HepG2 (cell line): Measurements from ENCODE around the gene PLEKHG2. TPM values are rescaled to one million over a fixed set of nuclear protein-coding genes. Genes with fewer than 3 reads are reported as not detected.

Source experiments
- AFF4 ChIP-seq: sonication (generic); formaldehyde crosslinking; IDR thresholded peaks from 2 replicates; pipeline ENCODE4 v1.4.0; 2020; ENCODE audit warnings: missing genetic modification reagents
- AGO2 ChIP-seq: fragments of 200-400 bp; formaldehyde crosslinking; optimal IDR thresholded peaks from 2 replicates; pipeline ENCODE3; 2017; ENCODE audit warnings: mild to moderate bottlenecking, low read depth, low read length, moderate library complexity
- FOXJ3 ChIP-seq: sonication (generic); formaldehyde crosslinking; IDR thresholded peaks from 2 replicates; pipeline ENCODE4 v1.4.0; 2020; ENCODE audit warnings: missing genetic modification reagents, mild to moderate bottlenecking, borderline replicate concordance
- GMEB2 ChIP-seq: IDR thresholded peaks from 2 replicates; pipeline ENCODE4 v1.6.1; 2016; ENCODE audit warnings: missing biosample characterization, missing genetic modification reagents, low read depth
- NFIC ChIP-seq: IDR thresholded peaks from 2 replicates; pipeline ENCODE4 v1.6.1; 2012; ENCODE audit warnings: mild to moderate bottlenecking, low read length, inconsistent platforms
- POGZ ChIP-seq: sonication (generic); formaldehyde crosslinking; IDR thresholded peaks from 2 replicates; pipeline ENCODE4 v1.4.0; 2020; ENCODE audit warnings: mild to moderate bottlenecking, missing genetic modification reagents
- POLR2AphosphoS5 ChIP-seq: IDR thresholded peaks from 2 replicates; pipeline ENCODE4 v1.6.1; 2012; ENCODE audit warnings: low read depth, low read length
- RAD21 ChIP-seq: fragments of 450-650 bp; formaldehyde crosslinking; IDR thresholded peaks from 2 replicates; pipeline ENCODE4 v1.5.0; 2020; ENCODE audit warnings: mild to moderate bottlenecking
- SMAD9 ChIP-seq: sonication (generic); formaldehyde crosslinking; IDR thresholded peaks from 2 replicates; pipeline ENCODE4 v1.5.1; 2020; ENCODE audit warnings: mild to moderate bottlenecking, missing genetic modification reagents
- SMARCC2 ChIP-seq: fragments of 450-650 bp; IDR thresholded peaks from 2 replicates; pipeline ENCODE4 v1.6.1; 2017; ENCODE audit warnings: antibody characterized with exemption, mild to moderate bottlenecking
- SP140L ChIP-seq: sonication (generic); formaldehyde crosslinking; IDR thresholded peaks from 2 replicates; pipeline ENCODE4 v1.4.0; 2020; ENCODE audit warnings: missing genetic modification reagents, borderline replicate concordance
- TAF15 ChIP-seq: fragments of 200-400 bp; formaldehyde crosslinking; IDR thresholded peaks from one replicate; pipeline ENCODE4 v1.6.1; 2018; ENCODE audit warnings: mild to moderate bottlenecking, low read depth, low read length; ENCODE audit not compliant: poor library complexity, severe bottlenecking
- TCF12 ChIP-seq, 2 experiments: fragments of 450-650 bp in 1 of 2; sonication (generic) in 1 of 2; formaldehyde crosslinking in 1 of 2; IDR thresholded peaks; 2 replicates each; pipeline versions ENCODE4 v1.6.1 to v1.8.0; 2017 to 2022; ENCODE audit warnings: antibody characterized with exemption in 1 of 2, mild to moderate bottlenecking in 1 of 2, missing genetic modification reagents in 1 of 2, moderate library complexity in 1 of 2
- ZBTB42 ChIP-seq: sonication (generic); formaldehyde crosslinking; IDR thresholded peaks from 2 replicates; pipeline ENCODE4 v1.5.0; 2020; ENCODE audit warnings: mild to moderate bottlenecking, missing genetic modification reagents
- ZKSCAN5 ChIP-seq: sonication (generic); formaldehyde crosslinking; IDR thresholded peaks from 2 replicates; pipeline ENCODE4 v1.5.1; 2020; ENCODE audit warnings: mild to moderate bottlenecking, missing genetic modification reagents
- ZNF256 ChIP-seq: sonication (generic); formaldehyde crosslinking; conservative IDR thresholded peaks from 2 replicates; pipeline ENCODE4 v1.4.0; 2020; ENCODE audit warnings: missing genetic modification reagents
- ZNF326 ChIP-seq: sonication (generic); formaldehyde crosslinking; IDR thresholded peaks from 2 replicates; pipeline ENCODE4 v1.4.0; 2020; ENCODE audit warnings: missing genetic modification reagents, borderline replicate concordance
- ZNF552 ChIP-seq: sonication (generic); formaldehyde crosslinking; IDR thresholded peaks from 2 replicates; pipeline ENCODE4 v1.9.0; 2022; ENCODE audit warnings: missing genetic modification reagents, mild to moderate bottlenecking, borderline replicate concordance
- ZNF619 ChIP-seq: sonication (generic); formaldehyde crosslinking; IDR thresholded peaks from 2 replicates; pipeline ENCODE4 v1.4.0; 2020; ENCODE audit warnings: mild to moderate bottlenecking, missing genetic modification reagents
- ZNF737 ChIP-seq: sonication (generic); formaldehyde crosslinking; IDR thresholded peaks from 2 replicates; pipeline ENCODE4 v1.5.0; 2020; ENCODE audit warnings: missing genetic modification reagents, mild to moderate bottlenecking, borderline replicate concordance
- ZNF746 ChIP-seq: sonication (generic); formaldehyde crosslinking; IDR thresholded peaks from 2 replicates; pipeline ENCODE4 v1.8.0; 2022; ENCODE audit warnings: mild to moderate bottlenecking, missing genetic modification reagents
- ZNF776 ChIP-seq: sonication (generic); formaldehyde crosslinking; IDR thresholded peaks from 2 replicates; pipeline ENCODE4 v1.4.0; 2020; ENCODE audit warnings: mild to moderate bottlenecking, missing genetic modification reagents
- ZUFSP ChIP-seq: sonication (generic); formaldehyde crosslinking; IDR thresholded peaks from 2 replicates; pipeline ENCODE4 v1.9.0; 2021; ENCODE audit warnings: missing genetic modification reagents, mild to moderate bottlenecking, borderline replicate concordance
- polyA plus RNA-seq, 8 experiments: library from polyadenylated mRNA; depleted of rRNA in 3 of 8; stranded (reverse) in 7 of 8; unstranded in 1 of 8; fragments of >200 nt; fragmentation: Illumina TruSeq in 4 of 8; extraction: Trizol in 4 of 8; gene quantifications; 2 replicates each; pipeline versions ENCODE4 v1.2.1 to v1.2.3, GENCODE V29; 2011 to 2016; ENCODE audit warnings: low read depth in 4 of 8, missing spikeins in 1 of 8, mixed read lengths in 1 of 8; ENCODE audit not compliant: insufficient read depth in 1 of 8
- total RNA-seq, 5 experiments: library from RNA; depleted of rRNA; stranded (reverse); fragments of >200 nt; fragmentation: Illumina TruSeq; extraction: Trizol; gene quantifications; 2 replicates each; pipeline ENCODE4 v1.2.3, GENCODE V29; 2016; ENCODE audit warnings: low read depth in 1 of 5

Gene PLEKHG2
- total and polyA plus RNA-seq, 2 of the 13 experiments (the other 11 are each of a cell fraction or from before 2014, with no cell fraction given) = 3.6 to 6.8 TPM

- no peak for TF ChIP-seq ZNF326 (CRISPR knock-in tag)
- TF ChIP-seq TCF12 (IDR thresholded peaks at IDR 0.05) = no peak
- no peak for TF ChIP-seq TCF12 (CRISPR knock-in tag; IDR thresholded peaks at IDR 0.05)
- TF ChIP-seq ZNF737 = no peak
- TF ChIP-seq TAF15 = no peak
- TF ChIP-seq POLR2AphosphoS5 = peak; percentile 96
- peak; percentile 89 for TF ChIP-seq POGZ
- TF ChIP-seq AGO2 = peak; percentile 17
- no peak for TF ChIP-seq SMARCC2
- TF ChIP-seq NFIC = no peak
- peak; percentile 80; the same call in 1 of the 2 replicates for TF ChIP-seq ZNF776 (CRISPR knock-in tag)
- no peak for TF ChIP-seq ZNF256
- TF ChIP-seq RAD21 (CRISPR knock-in tag) = 0 out of 2 replicates have a peak, but pooled peaks have one; percentile 5
- TF ChIP-seq ZNF619 (CRISPR knock-in tag) = peak; percentile 93
- no peak for TF ChIP-seq FOXJ3 (CRISPR knock-in tag)
- TF ChIP-seq ZNF746 (CRISPR knock-in tag) = no peak; the same call in 1 of the 2 replicates
- TF ChIP-seq AFF4 (CRISPR knock-in tag) = no peak
- no peak for TF ChIP-seq ZKSCAN5
- peak; percentile 32; the same call in 1 of the 2 replicates for TF ChIP-seq SMAD9 (CRISPR knock-in tag)
- TF ChIP-seq ZUFSP (CRISPR knock-in tag) = no peak
- TF ChIP-seq GMEB2 (CRISPR knock-in tag) = 0 out of 2 replicates have a peak, but pooled peaks have one; percentile 36
- peak; percentile 80; the same call in 1 of the 2 replicates for TF ChIP-seq ZBTB42
- no peak; the same call in 1 of the 2 replicates for TF ChIP-seq ZNF552 (CRISPR knock-in tag)
- 0 out of 2 replicates have a peak, but pooled peaks have one; percentile 36 for TF ChIP-seq SP140L
Measured at GRCh38 chr19:39445196-39446111, 33.0 kb downstream of the PLEKHG2 start, which contains the start of gene SUPT5H (continued).
